Skeletal muscle tissue (tissue), 4 donors: ENCODE results near the gene VPREB3. TPM values are rescaled to one million over a fixed set of nuclear protein-coding genes. Genes with fewer than 3 reads are reported as not detected.
A peak's percentile ranks its signal among the peaks of the same experiment; 100 is the strongest.

ENCODE experiments used
- H3K27ac ChIP-seq: one replicate; pipeline ENCODE4 v1.7.0; 2013; ENCODE audit warnings: mild to moderate bottlenecking, low read depth, low read length, inconsistent platforms
- H3K27me3 ChIP-seq, 3 donors: one replicate each; pipeline ENCODE4 v1.7.0; 2013; ENCODE audit warnings: low read length in 3 of 3; ENCODE audit not compliant: control insufficient read depth in 3 of 3, insufficient read depth in 3 of 3
- H3K36me3 ChIP-seq, 3 donors: one replicate each; pipeline ENCODE4 v1.7.0; 2013; ENCODE audit warnings: low read length in 3 of 3; ENCODE audit not compliant: control insufficient read depth in 3 of 3, insufficient read depth in 3 of 3
- H3K4me1 ChIP-seq, 3 donors: one replicate each; pipeline ENCODE4 v1.7.0; 2013; ENCODE audit warnings: low read length in 3 of 3, mild to moderate bottlenecking in 3 of 3; ENCODE audit not compliant: control insufficient read depth in 3 of 3, insufficient read depth in 3 of 3
- H3K4me3 ChIP-seq, 3 donors: one replicate each; pipeline ENCODE4 v1.7.0; 2013; ENCODE audit warnings: low read length in 3 of 3
- H3K9ac ChIP-seq, 3 donors: one replicate each; pipeline ENCODE4 v1.7.0; 2013; ENCODE audit warnings: low read length in 3 of 3, mild to moderate bottlenecking in 3 of 3, moderate library complexity in 2 of 3, low read depth in 1 of 3
- H3K9me3 ChIP-seq, 3 donors: one replicate each; pipeline ENCODE4 v1.7.0; 2013; ENCODE audit warnings: low read length in 3 of 3; ENCODE audit not compliant: control insufficient read depth in 3 of 3
- total RNA-seq: library from RNA; depleted of rRNA; stranded (reverse); fragments of >200 nt; gene quantifications from one replicate; pipeline ENCODE4 v1.2.3, GENCODE V29; 2014
- donor health status: Osteomylitis.

The VPREB3 gene
- total RNA-seq, result not detected

DNA sequence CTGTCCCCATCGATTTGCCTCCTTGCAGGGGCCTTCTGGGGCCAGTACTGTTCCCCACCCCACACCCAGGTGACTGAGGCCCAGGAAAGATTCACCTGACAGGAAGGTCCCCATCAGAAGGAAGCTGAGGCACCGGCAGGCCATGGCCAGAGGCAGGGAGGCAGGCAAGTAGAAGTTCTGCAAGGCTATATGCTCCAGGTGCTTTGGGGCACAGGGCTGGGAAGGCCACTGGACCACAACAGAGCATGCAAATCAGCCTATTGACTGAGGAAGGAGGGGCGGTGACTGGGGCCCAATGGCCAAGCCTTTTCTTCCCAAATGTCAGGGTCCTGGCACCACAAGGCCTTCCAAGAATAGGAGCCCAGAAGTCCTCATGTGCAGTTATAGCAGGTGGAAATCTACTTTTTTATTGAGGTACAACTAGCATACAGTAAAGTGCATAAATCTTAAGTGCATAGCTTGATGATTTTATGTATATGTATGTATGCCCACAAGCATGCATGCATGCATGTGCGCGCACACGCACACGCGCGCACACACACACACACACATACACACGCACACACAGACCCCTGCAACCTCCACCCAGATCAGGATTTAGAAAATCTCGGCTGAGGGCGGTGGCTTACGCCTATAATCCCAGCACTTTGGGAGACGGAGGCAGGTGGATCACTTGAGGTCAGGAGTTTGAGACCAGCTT is at the start of gene VPREB3:
VPREB3 (minus strand) TSS at position 206 of the 700 bp plus-strand sequence; CDS start at position 144, 62 bp downstream.
- peaks cover 5 to 17% (median 11%) of the 10 kb centered on the region in 3 donors for H3K4me1 ChIP-seq
- H3K9ac ChIP-seq, result no peak within 1 kb of the TSS
- no peak within 1 kb of the TSS for H3K4me3 ChIP-seq
- no peak within 1 kb of the TSS for H3K27ac ChIP-seq
- no peaks in the 10 kb centered on the region for H3K36me3 ChIP-seq
- H3K9me3 ChIP-seq, result no peaks in the 10 kb centered on the region
- no peaks in the 10 kb centered on the region for H3K27me3 ChIP-seq

DNA sequence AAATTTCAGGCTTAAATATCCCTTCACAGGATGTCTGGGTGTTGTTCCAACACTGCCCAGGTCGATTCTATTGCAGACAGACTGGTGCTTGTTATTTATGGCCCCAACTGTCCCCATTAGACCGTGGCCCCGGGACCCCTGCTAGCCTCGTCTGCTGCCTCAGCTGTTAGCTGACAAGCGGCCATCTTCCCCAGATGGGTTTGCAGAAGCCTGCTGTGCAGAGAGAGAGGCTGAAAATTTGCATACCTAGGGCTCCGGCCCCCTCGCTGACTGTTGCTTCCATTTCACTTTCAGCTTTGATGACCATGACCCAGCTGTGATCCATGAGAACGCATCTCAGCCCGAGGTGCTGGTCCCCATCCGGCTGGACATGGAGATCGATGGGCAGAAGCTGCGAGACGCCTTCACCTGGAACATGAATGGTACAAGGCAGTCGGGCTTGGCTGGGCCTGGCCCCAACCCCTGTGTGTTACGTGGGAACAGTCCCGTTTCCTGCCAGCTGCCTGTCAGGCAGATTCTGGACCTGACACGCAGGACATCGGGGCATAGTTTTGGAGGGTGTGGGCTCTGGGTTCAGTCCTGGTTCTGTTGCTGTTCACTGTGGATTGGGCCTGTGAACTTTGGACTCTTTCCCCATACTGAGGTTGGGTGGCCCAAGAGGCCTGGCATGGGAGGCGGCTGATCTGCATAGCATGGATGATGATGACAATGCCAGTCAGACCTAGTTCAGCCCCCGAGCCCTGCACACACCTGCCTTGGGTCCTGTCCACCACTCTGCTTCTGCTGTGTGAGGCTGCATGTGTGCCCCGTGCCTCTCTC is 49.0 kb upstream of the VPREB3 start:
- no peak overlapping the region for H3K9ac ChIP-seq
- no peaks in the 10 kb centered on the region for H3K27me3 ChIP-seq
- H3K27ac ChIP-seq, result no peak overlapping the region
- H3K36me3 ChIP-seq, result peaks cover 54 to 61% (median 57%) of the 10 kb centered on the region in 3 donors
- no peak overlapping the region for H3K4me3 ChIP-seq
- H3K9me3 ChIP-seq, result no peaks in the 10 kb centered on the region
- no peaks in the 10 kb centered on the region for H3K4me1 ChIP-seq

- Histone ChIP-seq H3K4me3 (no peak overlapping the region), H3K36me3 (peaks cover 60 to 64% (median 61%) of the 10 kb centered on the region in 3 donors), H3K4me1 (no peaks in the 10 kb centered on the region), H3K27ac (no peak overlapping the region), H3K27me3 (no peaks in the 10 kb centered on the region), H3K9ac (no peak overlapping the region), H3K9me3 (no peaks in the 10 kb centered on the region)
Measured at GRCh38 chr22:23801886-23802377, 47.7 kb upstream of the VPREB3 start.

DNA sequence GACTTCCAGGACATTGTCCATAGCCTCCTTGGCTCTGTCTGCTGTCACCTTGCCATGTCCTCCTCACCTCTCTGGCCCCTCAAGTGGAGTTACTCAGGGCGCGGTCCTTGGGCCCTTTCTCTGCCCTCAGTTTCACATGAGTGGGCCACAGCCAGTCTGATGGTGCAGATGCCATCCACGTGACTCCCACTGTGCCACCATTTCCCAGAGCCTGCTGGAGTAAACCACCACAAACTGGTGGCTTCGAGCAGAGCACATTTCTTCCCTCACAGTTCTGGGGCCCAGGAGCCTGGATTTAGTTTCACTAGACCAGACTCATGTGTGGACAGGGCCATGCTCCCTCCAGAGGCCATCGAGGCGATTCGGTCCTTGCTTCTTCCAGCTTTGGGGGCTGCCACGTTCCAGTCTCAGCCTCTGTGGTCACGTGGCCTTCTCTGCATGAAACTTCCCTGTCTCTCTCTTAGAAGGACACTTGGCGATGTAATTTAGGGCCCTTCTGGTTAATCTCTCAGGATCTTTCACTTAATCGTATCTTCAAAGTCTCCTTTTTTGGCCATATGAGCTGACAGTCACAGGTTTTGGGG is 47.1 kb upstream of the VPREB3 start:
- no peak overlapping the region for H3K27ac ChIP-seq
- no peak overlapping the region for H3K4me3 ChIP-seq
- no peaks in the 10 kb centered on the region for H3K9me3 ChIP-seq
- no peaks in the 10 kb centered on the region for H3K27me3 ChIP-seq
- peaks cover 62 to 66% (median 65%) of the 10 kb centered on the region in 3 donors for H3K36me3 ChIP-seq
- no peak overlapping the region for H3K9ac ChIP-seq
- peaks cover 0 to 1% (median 0%) of the 10 kb centered on the region in 3 donors for H3K4me1 ChIP-seq

DNA sequence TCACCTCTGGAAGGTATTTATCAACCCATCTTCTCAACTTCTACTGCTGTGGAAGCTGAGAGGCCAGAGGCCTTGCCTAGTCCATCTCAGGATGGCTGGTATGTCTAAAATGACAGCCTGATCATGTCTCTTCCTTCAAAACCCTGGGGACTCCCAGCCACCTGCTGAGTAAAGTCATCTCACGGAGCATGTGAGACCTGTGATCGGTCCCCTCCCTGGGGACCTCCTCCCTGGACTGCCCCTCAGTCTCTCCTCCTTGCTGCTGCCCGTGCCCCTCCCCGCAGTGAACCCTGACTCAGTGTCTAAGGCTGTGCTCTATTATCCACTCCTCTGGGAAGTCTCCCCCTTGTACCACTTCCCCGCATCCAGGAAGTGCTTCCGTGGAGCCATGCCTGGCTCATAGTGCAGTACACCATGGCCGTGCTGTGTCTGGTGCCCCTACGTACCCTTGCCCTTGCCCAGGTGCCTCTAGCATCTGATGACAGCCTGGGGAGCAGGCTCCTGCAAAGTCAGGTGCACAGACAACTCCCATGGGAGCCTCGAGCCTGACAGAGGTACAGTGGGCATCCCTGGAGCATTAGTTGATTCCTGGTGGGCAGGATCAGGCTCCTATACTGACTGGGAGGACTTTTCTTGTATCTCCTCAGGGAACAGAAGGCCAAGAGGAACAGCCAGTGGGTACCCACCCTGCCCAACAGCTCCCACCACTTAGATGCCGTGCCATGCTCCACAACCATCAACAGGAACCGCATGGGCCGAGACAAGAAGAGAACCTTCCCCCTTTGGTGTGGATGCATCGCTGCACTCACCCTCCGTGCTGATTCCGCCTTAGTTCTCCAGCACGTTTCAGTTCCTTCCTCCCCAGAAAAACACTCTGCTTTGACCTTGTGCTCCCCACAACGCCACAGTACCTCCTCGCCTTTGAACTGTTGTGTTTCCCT is 46.3 kb upstream of the VPREB3 start:
- no peaks in the 10 kb centered on the region for H3K27me3 ChIP-seq
- peaks cover 0 to 2% (median 0%) of the 10 kb centered on the region in 3 donors for H3K4me1 ChIP-seq
- H3K27ac ChIP-seq, result no peak overlapping the region
- no peak overlapping the region for H3K4me3 ChIP-seq
- no peak overlapping the region for H3K9ac ChIP-seq
- no peaks in the 10 kb centered on the region for H3K9me3 ChIP-seq
- peaks cover 58 to 65% (median 58%) of the 10 kb centered on the region in 3 donors for H3K36me3 ChIP-seq

- peaks cover 55 to 59% (median 57%) of the 10 kb centered on the region in 3 donors for H3K36me3 ChIP-seq
- H3K4me3 ChIP-seq, result no peak overlapping the region
- no peak overlapping the region for H3K27ac ChIP-seq
- no peak overlapping the region for H3K9ac ChIP-seq
- no peaks in the 10 kb centered on the region for H3K9me3 ChIP-seq
- peaks cover 0 to 3% (median 2%) of the 10 kb centered on the region in 3 donors for H3K4me1 ChIP-seq
- H3K27me3 ChIP-seq, result no peaks in the 10 kb centered on the region
Measured at GRCh38 chr22:23796461-23796860, 42.2 kb upstream of the VPREB3 start.

- peaks cover 14 to 28% (median 23%) of the 10 kb centered on the region in 3 donors for H3K4me1 ChIP-seq
- H3K9ac ChIP-seq, result no peak overlapping the region
- H3K4me3 ChIP-seq, result no peak overlapping the region
- H3K9me3 ChIP-seq, result no peaks in the 10 kb centered on the region
- peaks cover 37 to 46% (median 40%) of the 10 kb centered on the region in 3 donors for H3K36me3 ChIP-seq
- no peak overlapping the region for H3K27ac ChIP-seq
- H3K27me3 ChIP-seq, result no peaks in the 10 kb centered on the region
Measured at GRCh38 chr22:23793326-23793725, 39.1 kb upstream of the VPREB3 start.

DNA sequence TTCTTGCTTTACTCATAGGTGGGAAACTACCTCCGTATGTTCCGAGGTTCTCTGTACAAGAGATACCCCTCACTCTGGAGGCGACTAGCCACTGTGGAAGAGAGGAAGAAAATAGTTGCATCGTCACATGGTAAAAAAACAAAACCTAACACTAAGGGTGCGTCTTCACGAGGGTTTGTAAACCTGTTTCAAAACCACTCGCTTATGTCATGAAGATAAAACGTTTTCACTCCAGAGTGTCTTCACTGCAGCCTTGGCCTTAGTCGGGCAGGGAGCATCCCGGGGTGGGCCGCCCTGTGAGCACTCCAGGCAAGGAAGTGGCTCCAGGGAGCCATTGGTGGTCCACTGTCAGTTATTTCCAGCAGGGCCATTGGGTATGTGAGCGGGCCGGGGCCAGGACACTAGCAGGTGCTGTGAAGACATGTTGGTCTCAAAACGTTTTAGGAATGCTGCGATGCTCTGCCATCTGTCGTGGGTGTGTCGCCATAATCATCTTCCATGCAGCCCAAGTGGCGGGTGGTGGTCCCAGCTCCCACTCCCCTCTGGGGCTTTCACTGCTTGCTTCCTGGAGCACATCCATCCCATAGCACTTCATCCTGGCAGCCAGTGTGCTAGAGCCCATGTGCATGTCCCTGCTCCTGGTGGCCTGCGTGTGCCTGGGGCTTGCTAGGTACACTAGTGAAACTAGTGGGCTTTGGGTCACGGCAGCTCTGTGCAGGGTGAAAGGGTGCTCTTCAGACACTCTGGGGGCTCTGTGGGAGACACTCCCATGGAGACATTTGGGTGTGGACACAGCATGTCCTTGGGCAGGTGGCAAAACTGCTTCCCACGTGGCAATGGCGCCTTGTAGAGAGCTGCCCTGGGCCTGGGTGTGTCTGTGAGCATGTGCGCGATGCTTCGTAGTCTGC is 37.8 kb upstream of the VPREB3 start:
- Histone ChIP-seq H3K27ac (peak overlapping the region; percentile 2), H3K4me1 (peaks cover 24 to 36% (median 34%) of the 10 kb centered on the region in 3 donors), H3K4me3 (no peak overlapping the region)

More for the DNA sequence above, 37.8 kb upstream of the VPREB3 start:
- Histone ChIP-seq H3K9me3 (no peaks in the 10 kb centered on the region), H3K27me3 (no peaks in the 10 kb centered on the region), H3K9ac (peak overlapping the region in 1 of 3 donors; percentile 45), H3K36me3 (peaks cover 30 to 37% (median 36%) of the 10 kb centered on the region in 3 donors)
